ENCODE data around the gene COPS7B.

- TF ChIP-seq EZH2 (IDR thresholded peaks at IDR 0.05; ENCODE audit: borderline replicate concordance) (no peak), CTCF (IDR thresholded peaks at IDR 0.05; ENCODE audit: poor library complexity) (no peak)
Measured at GRCh38 chr2:231816327-231817026, 30.2 kb downstream of the COPS7B start.

Data from hepatocyte (in vitro differentiated cells).